K562 (cell line): ENCODE results near the gene MEAF6. TPM values are rescaled to one million over a fixed set of nuclear protein-coding genes. Genes with fewer than 3 reads are reported as not detected.

Source experiments
- ATF1 ChIP-seq, 2 experiments: fragments of 450-650 bp in 1 of 2; IDR thresholded peaks; 2 replicates each; pipeline ENCODE4 v1.6.1; 2016; ENCODE audit warnings: missing compliant biosample characterization in 1 of 2, missing genetic modification characterization in 1 of 2
- CBX2 ChIP-seq: fragments of 200-600 bp; sonication (generic); IDR thresholded peaks from one replicate; pipeline ENCODE4 v1.6.1; 2012; ENCODE audit warnings: mild to moderate bottlenecking, low read length, inconsistent platforms; ENCODE audit not compliant: insufficient read depth, poor library complexity, severe bottlenecking
- DLX4 ChIP-seq: fragments of 250-450 bp; sonication (Bioruptor Pico); IDR thresholded peaks from 2 replicates; pipeline ENCODE4 v1.6.1; 2021; ENCODE audit warnings: mild to moderate bottlenecking
- ELF2 ChIP-seq: fragments of 250-450 bp; sonication (Bioruptor Pico); IDR thresholded peaks from 2 replicates; pipeline ENCODE4 v1.5.0; 2021; ENCODE audit warnings: mild to moderate bottlenecking
- FIP1L1 ChIP-seq: fragments of 200-400 bp; formaldehyde crosslinking; IDR thresholded peaks from 2 replicates; pipeline ENCODE4 v1.6.1; 2018; ENCODE audit warnings: mild to moderate bottlenecking, low read depth, low read length; ENCODE audit not compliant: poor library complexity, severe bottlenecking
- FOXJ3 ChIP-seq: sonication (generic); formaldehyde crosslinking; IDR thresholded peaks from 2 replicates; pipeline ENCODE4 v1.4.0; 2020; ENCODE audit warnings: mild to moderate bottlenecking, missing genetic modification reagents
- GABPB1 ChIP-seq: sonication (generic); formaldehyde crosslinking; IDR thresholded peaks from 2 replicates; pipeline ENCODE4 v1.8.0; 2022; ENCODE audit warnings: mild to moderate bottlenecking, missing genetic modification reagents
- SMAD4 ChIP-seq: fragments of 250-450 bp; sonication (Bioruptor Pico); conservative IDR thresholded peaks from 2 replicates; pipeline ENCODE4 v1.8.0; 2021; ENCODE audit warnings: inconsistent platforms, mild to moderate bottlenecking, moderate library complexity
- SREBF1 ChIP-seq: fragments of 150-350 bp; IDR thresholded peaks from 2 replicates; pipeline ENCODE4 v1.6.1; 2014; ENCODE audit warnings: antibody characterized with exemption, low read depth, low read length, borderline replicate concordance
- STAG1 ChIP-seq: sonication (generic); formaldehyde crosslinking; IDR thresholded peaks from 2 replicates; pipeline ENCODE4 v1.5.0; 2020; ENCODE audit warnings: missing genetic modification reagents, borderline replicate concordance
- ZBTB1 ChIP-seq: sonication (generic); formaldehyde crosslinking; IDR thresholded peaks from 2 replicates; pipeline ENCODE4 v1.8.1; 2023; ENCODE audit warnings: missing genetic modification reagents, low read depth, mild to moderate bottlenecking, borderline replicate concordance
- ZBTB5 ChIP-seq: fragments of 450-650 bp; IDR thresholded peaks from 2 replicates; pipeline ENCODE4 v1.6.1; 2017; ENCODE audit warnings: antibody characterized with exemption
- ZNF277 ChIP-seq: fragments of 250-450 bp; sonication (Bioruptor Pico); IDR thresholded peaks from 2 replicates; pipeline ENCODE4 v1.8.0; 2022; ENCODE audit warnings: inconsistent platforms, mild to moderate bottlenecking, moderate library complexity, borderline replicate concordance
- ZNF41 ChIP-seq: fragments of 250-450 bp; sonication (Bioruptor Pico); conservative IDR thresholded peaks from 2 replicates; pipeline ENCODE4 v1.4.0; 2020; ENCODE audit warnings: mild to moderate bottlenecking
- ZNF778 ChIP-seq: fragments of 450-650 bp; formaldehyde crosslinking; IDR thresholded peaks from 2 replicates; pipeline ENCODE4 v1.4.0; 2020; ENCODE audit warnings: mild to moderate bottlenecking, moderate library complexity
- polyA plus RNA-seq, 8 experiments: library from polyadenylated mRNA; depleted of rRNA in 4 of 8; stranded (reverse) in 5 of 8; unstranded in 3 of 8; fragments of >200 nt; fragmentation: Nextera tagmentation in 2 of 8; fragmentation: Illumina TruSeq in 1 of 8; extraction: Ambion mirVana in 2 of 8; extraction: Trizol in 1 of 8; gene quantifications; 2 replicates each; pipeline versions ENCODE4 v1.2.1 to v1.2.3, GENCODE V29; 2011 to 2014; ENCODE audit warnings: inconsistent platforms in 1 of 8, missing spikeins in 1 of 8
- total RNA-seq, 7 experiments: library from RNA; depleted of rRNA in 6 of 7; stranded (reverse); fragments of >200 nt in 6 of 7; fragmentation: Illumina TruSeq in 2 of 7; extraction: Trizol in 2 of 7; gene quantifications; 2 replicates each; pipeline versions ENCODE4 v1.2.1 to v1.2.3, GENCODE V29; 2011 to 2021; ENCODE audit warnings: low replicate concordance in 1 of 7
- TF ChIP-seq, protein P1 (sequence below), 2 experiments: fragments of 450-650 bp; conservative IDR thresholded peaks; 2 replicates each; pipeline ENCODE4 v1.6.1; 2017; ENCODE audit warnings: mild to moderate bottlenecking in 2 of 2, moderate library complexity in 2 of 2
- TF ChIP-seq, protein P2 (sequence below), 3 experiments: IDR thresholded peaks in 2 of 3; conservative IDR thresholded peaks in 1 of 3; 2 replicates each; pipeline ENCODE4 v1.5.1; 2011 to 2012; ENCODE audit warnings: low read length in 3 of 3, mild to moderate bottlenecking in 3 of 3, control low read depth in 2 of 3, improper control_type of control experiment in 1 of 3, inconsistent platforms in 1 of 3, low read depth in 1 of 3, mixed read lengths in 1 of 3, moderate library complexity in 1 of 3; ENCODE audit not compliant: insufficient read depth in 2 of 3
- TF ChIP-seq, protein P3 (sequence below): fragments of 450-650 bp; IDR thresholded peaks from 2 replicates; pipeline ENCODE4 v1.6.1; 2016; ENCODE audit warnings: borderline replicate concordance

MEAF6 gene
- total and polyA plus RNA-seq, 9 of the 15 experiments (the other 6 are each of a cell fraction or from before 2014, with no cell fraction given), result 55.0 to 151 (median 92.3) TPM

DNA sequence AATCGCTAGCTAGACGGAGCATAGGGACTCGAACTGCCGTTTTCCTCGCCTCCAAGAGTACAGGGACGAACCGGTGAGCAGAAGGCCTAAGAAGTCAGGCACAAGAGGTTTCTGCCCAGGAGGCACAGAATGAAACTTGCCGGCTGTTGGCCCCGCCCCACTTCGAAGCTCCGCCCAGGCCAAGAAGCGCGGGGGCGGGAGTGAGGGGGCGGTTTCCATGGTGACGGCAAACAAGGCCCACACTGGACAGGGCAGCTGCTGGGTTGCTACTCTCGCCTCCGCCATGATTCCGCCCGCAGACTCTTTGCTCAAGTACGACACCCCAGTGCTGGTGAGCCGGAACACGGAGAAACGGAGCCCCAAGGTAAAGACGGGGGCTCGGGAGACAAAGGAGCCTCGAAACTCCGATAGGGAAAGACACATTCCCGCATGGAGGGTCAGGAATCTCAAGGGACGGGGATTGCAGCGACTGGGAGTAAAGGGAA, 42.2 kb upstream of the MEAF6 start, which contains the start of gene DNALI1 (continued):
- TF ChIP-seq, protein P1, sequence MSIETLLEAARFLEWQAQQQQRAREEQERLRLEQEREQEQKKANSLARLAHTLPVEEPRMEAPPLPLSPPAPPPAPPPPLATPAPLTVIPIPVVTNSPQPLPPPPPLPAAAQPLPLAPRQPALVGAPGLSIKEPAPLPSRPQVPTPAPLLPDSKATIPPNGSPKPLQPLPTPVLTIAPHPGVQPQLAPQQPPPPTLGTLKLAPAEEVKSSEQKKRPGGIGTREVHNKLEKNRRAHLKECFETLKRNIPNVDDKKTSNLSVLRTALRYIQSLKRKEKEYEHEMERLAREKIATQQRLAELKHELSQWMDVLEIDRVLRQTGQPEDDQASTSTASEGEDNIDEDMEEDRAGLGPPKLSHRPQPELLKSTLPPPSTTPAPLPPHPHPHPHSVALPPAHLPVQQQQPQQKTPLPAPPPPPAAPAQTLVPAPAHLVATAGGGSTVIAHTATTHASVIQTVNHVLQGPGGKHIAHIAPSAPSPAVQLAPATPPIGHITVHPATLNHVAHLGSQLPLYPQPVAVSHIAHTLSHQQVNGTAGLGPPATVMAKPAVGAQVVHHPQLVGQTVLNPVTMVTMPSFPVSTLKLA (conservative IDR thresholded peaks at IDR 0.05), result 0 out of 4 replicates have a peak, but pooled peaks of 1 of the 2 experiments have one; percentile 13
- TF ChIP-seq ELF2 (CRISPR knock-in tag) (no peak), ZNF778 (no peak), ZNF41 (no peak), ZBTB1 (CRISPR knock-in tag) (no peak), SREBF1 (no peak), FIP1L1 (no peak), CBX2 (no peak), ATF1 (CRISPR knock-in tag; IDR thresholded peaks at IDR 0.05) (no peak), ATF1 (tag; IDR thresholded peaks at IDR 0.05) (0 out of 2 replicates have a peak, but pooled peaks have one; percentile 7), SMAD4 (no peak), ZNF277 (no peak), STAG1 (CRISPR knock-in tag) (no peak), ZBTB5 (no peak), GABPB1 (no peak), FOXJ3 (CRISPR knock-in tag) (peak; percentile 65), DLX4 (CRISPR knock-in tag) (no peak)
- TF ChIP-seq, protein P2, sequence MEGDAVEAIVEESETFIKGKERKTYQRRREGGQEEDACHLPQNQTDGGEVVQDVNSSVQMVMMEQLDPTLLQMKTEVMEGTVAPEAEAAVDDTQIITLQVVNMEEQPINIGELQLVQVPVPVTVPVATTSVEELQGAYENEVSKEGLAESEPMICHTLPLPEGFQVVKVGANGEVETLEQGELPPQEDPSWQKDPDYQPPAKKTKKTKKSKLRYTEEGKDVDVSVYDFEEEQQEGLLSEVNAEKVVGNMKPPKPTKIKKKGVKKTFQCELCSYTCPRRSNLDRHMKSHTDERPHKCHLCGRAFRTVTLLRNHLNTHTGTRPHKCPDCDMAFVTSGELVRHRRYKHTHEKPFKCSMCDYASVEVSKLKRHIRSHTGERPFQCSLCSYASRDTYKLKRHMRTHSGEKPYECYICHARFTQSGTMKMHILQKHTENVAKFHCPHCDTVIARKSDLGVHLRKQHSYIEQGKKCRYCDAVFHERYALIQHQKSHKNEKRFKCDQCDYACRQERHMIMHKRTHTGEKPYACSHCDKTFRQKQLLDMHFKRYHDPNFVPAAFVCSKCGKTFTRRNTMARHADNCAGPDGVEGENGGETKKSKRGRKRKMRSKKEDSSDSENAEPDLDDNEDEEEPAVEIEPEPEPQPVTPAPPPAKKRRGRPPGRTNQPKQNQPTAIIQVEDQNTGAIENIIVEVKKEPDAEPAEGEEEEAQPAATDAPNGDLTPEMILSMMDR (IDR thresholded peaks at IDR 0.05 in 2 of 3, conservative IDR thresholded peaks at IDR 0.05 in 1 of 3; ENCODE audit: insufficient read depth in 2 of 3, low read depth in 1 of 3, low read length in 3 of 3), result no peak
- TF ChIP-seq, protein P3, sequence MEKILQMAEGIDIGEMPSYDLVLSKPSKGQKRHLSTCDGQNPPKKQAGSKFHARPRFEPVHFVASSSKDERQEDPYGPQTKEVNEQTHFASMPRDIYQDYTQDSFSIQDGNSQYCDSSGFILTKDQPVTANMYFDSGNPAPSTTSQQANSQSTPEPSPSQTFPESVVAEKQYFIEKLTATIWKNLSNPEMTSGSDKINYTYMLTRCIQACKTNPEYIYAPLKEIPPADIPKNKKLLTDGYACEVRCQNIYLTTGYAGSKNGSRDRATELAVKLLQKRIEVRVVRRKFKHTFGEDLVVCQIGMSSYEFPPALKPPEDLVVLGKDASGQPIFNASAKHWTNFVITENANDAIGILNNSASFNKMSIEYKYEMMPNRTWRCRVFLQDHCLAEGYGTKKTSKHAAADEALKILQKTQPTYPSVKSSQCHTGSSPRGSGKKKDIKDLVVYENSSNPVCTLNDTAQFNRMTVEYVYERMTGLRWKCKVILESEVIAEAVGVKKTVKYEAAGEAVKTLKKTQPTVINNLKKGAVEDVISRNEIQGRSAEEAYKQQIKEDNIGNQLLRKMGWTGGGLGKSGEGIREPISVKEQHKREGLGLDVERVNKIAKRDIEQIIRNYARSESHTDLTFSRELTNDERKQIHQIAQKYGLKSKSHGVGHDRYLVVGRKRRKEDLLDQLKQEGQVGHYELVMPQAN, result no peak
